AG09309 (cell line): ENCODE measurements around the gene EPG5.

Experiments
- DNase-seq: peaks from one replicate; pipeline ENCODE4 v3.0.0-alpha.2; 2010; ENCODE audit warnings: low read depth
- H3K4me3 ChIP-seq: 2 replicates; pipeline ENCODE4 v1.5.1; 2011; ENCODE audit warnings: mild to moderate bottlenecking, low read depth, low read length, moderate library complexity; ENCODE audit not compliant: control insufficient read depth
- TF ChIP-seq, protein P1 (sequence below): IDR thresholded peaks from 2 replicates; pipeline ENCODE4 v1.5.1; 2011; ENCODE audit warnings: mild to moderate bottlenecking, low read depth, low read length, inconsistent platforms; ENCODE audit not compliant: insufficient read depth, control insufficient read depth; ENCODE audit errors: missing control alignments

Gene EPG5

DNA sequence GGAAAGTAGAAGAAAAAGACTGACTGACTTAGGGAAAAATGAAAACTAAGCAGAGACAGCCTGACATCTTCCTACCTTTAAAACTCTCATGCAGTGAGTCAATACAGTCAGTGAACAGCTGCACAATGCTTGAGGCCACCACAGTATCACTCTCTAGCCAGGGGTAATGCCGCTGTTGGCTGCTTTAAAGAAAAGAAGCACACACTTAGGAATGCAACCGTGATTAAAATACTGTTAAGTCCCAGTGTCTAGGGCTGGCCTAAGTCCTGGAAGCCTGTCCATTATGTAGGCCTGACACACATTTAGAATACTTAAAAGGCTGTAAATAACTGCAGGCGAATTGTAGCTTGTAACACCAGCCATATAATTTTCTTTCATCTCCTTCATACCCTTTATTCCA lies 91.0 kb downstream of the EPG5 start:
- TF ChIP-seq, protein P1, sequence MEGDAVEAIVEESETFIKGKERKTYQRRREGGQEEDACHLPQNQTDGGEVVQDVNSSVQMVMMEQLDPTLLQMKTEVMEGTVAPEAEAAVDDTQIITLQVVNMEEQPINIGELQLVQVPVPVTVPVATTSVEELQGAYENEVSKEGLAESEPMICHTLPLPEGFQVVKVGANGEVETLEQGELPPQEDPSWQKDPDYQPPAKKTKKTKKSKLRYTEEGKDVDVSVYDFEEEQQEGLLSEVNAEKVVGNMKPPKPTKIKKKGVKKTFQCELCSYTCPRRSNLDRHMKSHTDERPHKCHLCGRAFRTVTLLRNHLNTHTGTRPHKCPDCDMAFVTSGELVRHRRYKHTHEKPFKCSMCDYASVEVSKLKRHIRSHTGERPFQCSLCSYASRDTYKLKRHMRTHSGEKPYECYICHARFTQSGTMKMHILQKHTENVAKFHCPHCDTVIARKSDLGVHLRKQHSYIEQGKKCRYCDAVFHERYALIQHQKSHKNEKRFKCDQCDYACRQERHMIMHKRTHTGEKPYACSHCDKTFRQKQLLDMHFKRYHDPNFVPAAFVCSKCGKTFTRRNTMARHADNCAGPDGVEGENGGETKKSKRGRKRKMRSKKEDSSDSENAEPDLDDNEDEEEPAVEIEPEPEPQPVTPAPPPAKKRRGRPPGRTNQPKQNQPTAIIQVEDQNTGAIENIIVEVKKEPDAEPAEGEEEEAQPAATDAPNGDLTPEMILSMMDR: no peak
- DNase-seq: no peak
- H3K4me3 ChIP-seq: no peak overlapping the region

DNA sequence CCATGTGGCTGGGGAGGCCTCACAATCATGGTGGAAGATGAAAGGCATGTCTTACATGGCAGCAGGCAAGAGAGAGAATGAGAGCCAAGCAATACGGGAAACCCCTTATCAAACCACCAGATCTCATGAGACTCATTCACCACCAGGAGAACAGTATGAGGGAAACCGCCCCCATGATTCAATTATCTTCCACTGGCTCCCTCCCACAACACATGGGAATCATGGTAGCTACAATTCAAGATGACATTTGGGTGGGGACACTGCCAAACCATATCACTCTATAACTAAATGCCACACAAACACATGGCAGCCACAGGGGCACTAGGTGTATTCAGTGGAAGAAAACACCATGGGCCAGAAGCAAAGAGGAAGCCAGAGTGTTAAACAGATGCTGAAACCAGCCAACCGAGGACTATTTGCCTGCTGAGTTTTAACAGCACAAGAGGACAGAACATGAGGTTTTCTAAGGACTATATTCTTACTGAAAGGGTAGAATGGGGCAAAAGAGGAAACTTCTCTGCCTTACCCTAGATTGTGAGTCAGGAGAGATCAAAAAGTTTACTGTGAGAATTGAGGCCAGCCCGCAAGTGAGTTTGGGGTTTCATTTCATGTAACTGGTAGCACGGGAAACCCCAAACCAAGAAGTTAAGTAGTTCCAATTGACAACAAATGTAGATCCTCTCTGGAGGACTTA lies 92.5 kb downstream of the EPG5 start:
- no peak overlapping the region for H3K4me3 ChIP-seq
- DNase-seq: no peak
- TF ChIP-seq, protein P1: no peak

DNA sequence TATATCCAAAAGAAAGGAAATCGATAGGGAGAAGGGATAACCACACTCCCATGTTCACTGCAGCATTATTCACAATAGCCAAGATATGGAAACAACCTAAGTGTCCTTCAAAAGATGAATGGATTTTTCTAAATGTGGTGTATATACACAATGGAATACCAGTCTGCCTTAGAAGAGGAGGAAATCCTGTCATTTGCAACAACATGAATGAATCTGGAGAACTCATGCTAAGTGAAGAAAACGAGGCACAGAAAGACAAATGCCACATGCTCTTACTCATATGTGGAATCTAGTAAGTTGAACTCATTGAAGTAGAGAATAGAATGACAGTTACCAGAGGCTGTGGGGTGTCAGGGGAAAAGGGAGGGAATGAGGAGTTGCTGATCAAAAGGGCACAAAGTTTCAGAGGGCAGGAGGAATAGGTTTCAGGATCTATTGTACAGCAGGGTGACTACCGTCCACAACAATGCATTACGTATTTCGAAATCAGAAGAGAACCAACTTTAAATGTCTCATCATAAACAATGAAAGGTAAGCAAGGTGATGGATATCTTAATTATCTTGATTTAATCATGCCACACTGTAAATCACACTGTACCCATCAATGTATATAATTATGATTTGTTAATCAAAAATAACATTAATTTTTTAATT lies 95.6 kb downstream of the EPG5 start:
- TF ChIP-seq, protein P1: no peak
- DNase-seq: no peak
- no peak overlapping the region for H3K4me3 ChIP-seq

DNA sequence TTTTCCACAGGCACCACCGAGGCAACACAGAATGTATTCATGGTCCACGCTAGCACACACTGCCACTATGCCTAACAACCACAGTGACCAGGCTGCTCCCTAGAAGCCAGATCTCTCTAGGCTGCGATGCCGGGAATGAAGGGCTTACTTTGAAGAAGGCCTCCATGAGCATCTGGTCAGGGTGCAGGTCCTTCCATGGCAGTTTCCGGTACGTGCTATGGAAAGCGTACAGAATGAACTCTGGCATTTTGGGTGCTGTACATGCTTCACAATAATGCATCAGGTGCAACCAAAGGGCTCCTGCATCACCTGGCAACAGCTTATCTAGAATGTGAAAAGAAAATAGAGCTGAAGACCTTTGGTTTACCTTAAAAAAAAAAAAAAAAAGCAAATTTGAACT lies 96.7 kb downstream of the EPG5 start:
- no peak for DNase-seq
- TF ChIP-seq, protein P1: no peak
- no peak overlapping the region for H3K4me3 ChIP-seq

DNA sequence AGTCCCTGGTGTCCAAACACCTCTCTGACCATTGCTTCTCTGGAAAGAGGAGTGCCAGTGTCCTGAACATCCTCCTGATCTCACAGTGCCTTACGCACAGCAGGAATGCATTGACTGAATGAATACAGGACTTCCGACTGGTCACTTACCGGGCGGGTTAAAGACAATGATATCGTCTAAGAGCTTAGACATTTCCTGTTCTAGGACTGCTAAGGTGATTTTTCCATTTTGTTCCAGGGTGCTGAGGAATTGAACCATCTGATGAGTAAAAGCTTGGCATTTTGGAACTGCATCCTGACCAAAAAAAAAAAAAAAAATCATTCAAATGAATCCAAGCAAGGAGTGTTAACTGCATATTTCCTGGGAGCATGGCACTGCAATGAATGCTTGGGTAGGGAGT lies 101.7 kb downstream of the EPG5 start:
- H3K4me3 ChIP-seq: no peak overlapping the region
- TF ChIP-seq, protein P1: no peak
- DNase-seq: no peak

DNA sequence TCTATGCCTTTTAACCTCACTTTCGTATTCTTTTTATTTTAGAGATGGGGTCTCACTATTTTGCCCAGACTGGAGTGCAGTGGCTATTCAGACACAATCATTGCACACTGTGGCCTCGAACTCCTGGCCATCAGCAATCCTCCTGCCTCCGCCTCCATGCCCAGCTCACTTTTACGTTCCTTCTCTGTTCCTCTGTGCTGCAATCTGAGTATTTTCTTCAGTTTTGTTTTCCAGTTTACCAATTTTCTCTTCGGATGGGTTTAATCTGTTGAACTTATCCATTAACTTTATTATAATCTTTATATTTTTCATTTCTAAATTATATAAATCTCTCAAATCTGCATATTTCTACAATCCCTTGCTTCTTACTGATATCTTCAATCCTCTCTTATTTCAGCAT lies 103.0 kb downstream of the EPG5 start:
- no peak for DNase-seq
- H3K4me3 ChIP-seq: no peak overlapping the region
- TF ChIP-seq, protein P1: no peak
